ENCODE measurements around the gene ZNF853. TPM values are rescaled to one million over a fixed set of nuclear protein-coding genes. Genes with fewer than 3 reads are reported as not detected.

The ZNF853 gene
- total RNA-seq, 2 donors from 2014 or later = 16.5 to 17.2 TPM

DNA sequence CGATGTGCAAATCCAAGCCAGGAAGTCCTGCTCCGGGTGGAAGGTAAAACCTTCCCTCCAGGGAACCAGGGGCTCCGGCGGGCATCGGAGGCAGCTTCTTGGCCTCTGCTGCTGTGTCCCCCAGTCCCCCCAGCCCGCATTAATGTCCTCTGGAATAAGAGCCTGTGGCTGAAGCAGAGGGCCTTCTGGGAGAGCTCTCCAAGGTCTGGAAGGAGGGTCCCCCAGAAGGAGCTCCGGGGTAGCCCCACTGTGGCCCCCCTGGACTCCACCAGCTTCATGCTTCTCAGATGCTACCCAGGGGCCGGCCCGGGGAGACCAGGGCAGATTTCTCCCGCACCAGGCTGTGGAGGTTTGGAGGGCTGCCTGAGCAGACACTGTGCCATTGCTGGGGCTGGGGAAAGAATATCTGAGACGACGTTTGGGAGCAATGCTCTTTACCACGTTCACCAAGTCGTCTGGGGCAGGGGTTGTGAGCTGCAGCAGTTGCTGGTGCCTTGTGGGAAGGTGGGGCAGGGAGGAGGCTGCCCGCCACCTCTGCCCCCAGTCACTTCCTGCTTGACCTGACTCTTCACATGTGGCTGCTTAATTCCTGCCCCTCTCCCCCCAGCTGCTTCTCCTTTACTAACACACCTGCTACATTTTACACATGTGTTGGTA is 8.3 kb downstream of the ZNF853 start:
- DNase-seq (ENCODE audit: low spot score) = no peak
- 78% methylated on average over 15 of the region's 15 CpGs for WGBS
- Histone ChIP-seq H3K4me3 (no peak overlapping the region), H3K27me3 (replicated peaks; ENCODE audit: insufficient read depth) (no peaks in the 10 kb centered on the region), H3K9me3 (no peaks in the 10 kb centered on the region), H3K27ac (no peak overlapping the region), H3K4me1 (replicated peaks) (no peaks in the 10 kb centered on the region), H3K36me3 (peaks cover 0 to 18% of the 10 kb centered on the region in 2 donors)
- TF ChIP-seq, protein P1, sequence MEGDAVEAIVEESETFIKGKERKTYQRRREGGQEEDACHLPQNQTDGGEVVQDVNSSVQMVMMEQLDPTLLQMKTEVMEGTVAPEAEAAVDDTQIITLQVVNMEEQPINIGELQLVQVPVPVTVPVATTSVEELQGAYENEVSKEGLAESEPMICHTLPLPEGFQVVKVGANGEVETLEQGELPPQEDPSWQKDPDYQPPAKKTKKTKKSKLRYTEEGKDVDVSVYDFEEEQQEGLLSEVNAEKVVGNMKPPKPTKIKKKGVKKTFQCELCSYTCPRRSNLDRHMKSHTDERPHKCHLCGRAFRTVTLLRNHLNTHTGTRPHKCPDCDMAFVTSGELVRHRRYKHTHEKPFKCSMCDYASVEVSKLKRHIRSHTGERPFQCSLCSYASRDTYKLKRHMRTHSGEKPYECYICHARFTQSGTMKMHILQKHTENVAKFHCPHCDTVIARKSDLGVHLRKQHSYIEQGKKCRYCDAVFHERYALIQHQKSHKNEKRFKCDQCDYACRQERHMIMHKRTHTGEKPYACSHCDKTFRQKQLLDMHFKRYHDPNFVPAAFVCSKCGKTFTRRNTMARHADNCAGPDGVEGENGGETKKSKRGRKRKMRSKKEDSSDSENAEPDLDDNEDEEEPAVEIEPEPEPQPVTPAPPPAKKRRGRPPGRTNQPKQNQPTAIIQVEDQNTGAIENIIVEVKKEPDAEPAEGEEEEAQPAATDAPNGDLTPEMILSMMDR (IDR thresholded peaks at IDR 0.05) = no peak
- TF ChIP-seq POLR2A (IDR thresholded peaks at IDR 0.05) (no peak), POLR2AphosphoS5 (IDR thresholded peaks at IDR 0.05) (no peak)
- intact Hi-C loops (cut with DNase I) = no loop called here

DNA sequence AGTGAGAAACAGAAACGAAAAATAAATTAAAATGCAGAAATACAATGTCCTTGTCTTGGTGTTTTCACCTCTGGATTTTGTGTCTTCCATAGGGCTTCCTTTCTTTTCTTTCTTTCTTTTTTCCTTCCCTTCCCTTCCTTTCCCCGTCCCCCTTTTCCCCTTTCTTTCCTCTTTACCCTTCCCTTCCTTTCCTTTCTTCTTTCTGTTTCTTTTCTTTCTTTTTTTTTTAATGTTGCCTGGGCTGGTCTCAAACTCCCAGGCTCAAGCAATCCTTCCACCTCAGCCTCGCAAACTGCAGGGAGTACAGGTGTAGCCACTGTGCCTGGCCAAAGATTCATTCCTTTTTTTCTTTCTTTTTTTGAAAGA is 8.8 kb downstream of the ZNF853 start:
- H3K9me3 ChIP-seq = no peaks in the 10 kb centered on the region
- H3K4me1 ChIP-seq (replicated peaks) = no peaks in the 10 kb centered on the region
- no peak for DNase-seq (ENCODE audit: low spot score)
- TF ChIP-seq POLR2A (IDR thresholded peaks at IDR 0.05) (no peak), POLR2AphosphoS5 (IDR thresholded peaks at IDR 0.05) (no peak)
- TF ChIP-seq, protein P1 (IDR thresholded peaks at IDR 0.05) = no peak
- peaks cover 0 to 18% of the 10 kb centered on the region in 2 donors for H3K36me3 ChIP-seq
- intact Hi-C loops (cut with DNase I) = no loop called here
- no peaks in the 10 kb centered on the region for H3K27me3 ChIP-seq (replicated peaks; ENCODE audit: insufficient read depth)
- no peak overlapping the region for H3K27ac ChIP-seq
- WGBS = 79% methylated on average over 3 of the region's 3 CpGs
- no peak overlapping the region for H3K4me3 ChIP-seq

- DNase-seq (ENCODE audit: low spot score) = peak; percentile 58
- TF ChIP-seq, protein P1 (IDR thresholded peaks at IDR 0.05) = no peak
- TF ChIP-seq POLR2AphosphoS5 (IDR thresholded peaks at IDR 0.05) = no peak
- no peak for TF ChIP-seq POLR2A (IDR thresholded peaks at IDR 0.05)
- Histone ChIP-seq H3K27me3 (replicated peaks; ENCODE audit: insufficient read depth) (no peaks in the 10 kb centered on the region), H3K36me3 (peaks cover 0 to 2% of the 10 kb centered on the region in 2 donors), H3K9me3 (no peaks in the 10 kb centered on the region), H3K4me3 (no peak overlapping the region), H3K27ac (peak overlapping the region in 1 of 2 donors; percentile 54), H3K4me1 (replicated peaks) (no peaks in the 10 kb centered on the region)
- intact Hi-C loops (cut with DNase I) = no loop called here
- 54% methylated on average over 6 of the region's 6 CpGs for WGBS
Measured at GRCh38 chr7:6628045-6628444, 12.6 kb downstream of the ZNF853 start.

- TF ChIP-seq, protein P1 (IDR thresholded peaks at IDR 0.05) = no peak
- no peak for TF ChIP-seq POLR2AphosphoS5 (IDR thresholded peaks at IDR 0.05)
- no peak for TF ChIP-seq POLR2A (IDR thresholded peaks at IDR 0.05)
- no peaks in the 10 kb centered on the region for H3K4me1 ChIP-seq (replicated peaks)
- H3K9me3 ChIP-seq = no peaks in the 10 kb centered on the region
- DNase-seq (ENCODE audit: low spot score) = no peak
- H3K36me3 ChIP-seq = no peaks in the 10 kb centered on the region
- 71% methylated on average over 11 of the region's 11 CpGs for WGBS
- no peak overlapping the region for H3K27ac ChIP-seq
- H3K4me3 ChIP-seq = no peak overlapping the region
- intact Hi-C loops (cut with DNase I) = no loop called here
- H3K27me3 ChIP-seq (replicated peaks; ENCODE audit: insufficient read depth) = no peaks in the 10 kb centered on the region
Measured at GRCh38 chr7:6630007-6630849, 14.8 kb downstream of the ZNF853 start.

Data from prostate gland (tissue), 2 donors.